ENCODE results near the gene TTC39C. TPM values are rescaled to one million over a fixed set of nuclear protein-coding genes. Genes with fewer than 3 reads are reported as not detected.

TTC39C gene
- total RNA-seq, 3 donors from 2014 or later, result 49.8 to 59.0 (median 53.0) TPM

DNA sequence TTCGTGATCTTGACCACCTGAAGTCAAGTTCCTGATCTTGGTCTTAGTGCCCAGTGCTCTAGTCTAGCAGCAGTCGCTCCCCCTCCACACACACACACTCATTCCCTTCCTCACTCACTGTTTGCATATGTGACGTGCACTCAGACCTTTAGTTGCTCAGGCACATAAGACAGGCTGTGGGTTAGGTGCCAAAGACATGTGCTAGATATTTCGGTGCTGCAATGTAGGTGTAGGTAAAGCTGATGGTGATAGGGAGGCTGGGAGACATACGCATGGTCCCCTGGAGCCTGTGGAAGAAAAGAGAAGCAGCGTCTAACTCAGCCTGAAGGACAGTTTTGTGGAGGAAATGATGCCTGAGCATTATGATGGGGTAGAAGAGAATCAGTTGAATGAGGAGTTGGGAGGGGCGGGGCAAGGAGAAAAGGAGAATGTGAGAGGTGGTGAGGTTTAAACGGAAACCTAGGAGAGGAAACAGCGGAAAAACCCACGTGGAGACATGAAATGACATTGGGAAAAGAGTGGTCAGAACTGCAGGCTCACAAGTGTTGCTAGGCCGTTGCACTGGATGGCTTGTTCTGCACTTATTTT is 3.8 kb downstream of the TTC39C start:
- H3K36me3 ChIP-seq, result no peaks in the 10 kb centered on the region
- H3K27me3 ChIP-seq, result no peaks in the 10 kb centered on the region
- no peak for DNase-seq (ENCODE audit: low spot score in 2 of 2)
- TF ChIP-seq POLR2A (IDR thresholded peaks at IDR 0.05) (no peak), POLR2AphosphoS5 (IDR thresholded peaks at IDR 0.05) (no peak)
- TF ChIP-seq, protein P1, sequence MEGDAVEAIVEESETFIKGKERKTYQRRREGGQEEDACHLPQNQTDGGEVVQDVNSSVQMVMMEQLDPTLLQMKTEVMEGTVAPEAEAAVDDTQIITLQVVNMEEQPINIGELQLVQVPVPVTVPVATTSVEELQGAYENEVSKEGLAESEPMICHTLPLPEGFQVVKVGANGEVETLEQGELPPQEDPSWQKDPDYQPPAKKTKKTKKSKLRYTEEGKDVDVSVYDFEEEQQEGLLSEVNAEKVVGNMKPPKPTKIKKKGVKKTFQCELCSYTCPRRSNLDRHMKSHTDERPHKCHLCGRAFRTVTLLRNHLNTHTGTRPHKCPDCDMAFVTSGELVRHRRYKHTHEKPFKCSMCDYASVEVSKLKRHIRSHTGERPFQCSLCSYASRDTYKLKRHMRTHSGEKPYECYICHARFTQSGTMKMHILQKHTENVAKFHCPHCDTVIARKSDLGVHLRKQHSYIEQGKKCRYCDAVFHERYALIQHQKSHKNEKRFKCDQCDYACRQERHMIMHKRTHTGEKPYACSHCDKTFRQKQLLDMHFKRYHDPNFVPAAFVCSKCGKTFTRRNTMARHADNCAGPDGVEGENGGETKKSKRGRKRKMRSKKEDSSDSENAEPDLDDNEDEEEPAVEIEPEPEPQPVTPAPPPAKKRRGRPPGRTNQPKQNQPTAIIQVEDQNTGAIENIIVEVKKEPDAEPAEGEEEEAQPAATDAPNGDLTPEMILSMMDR (IDR thresholded peaks at IDR 0.05), result no peak
- H3K4me3 ChIP-seq, result no peak overlapping the region
- intact Hi-C loops (cut with DNase I; ENCODE audit: low total_unique reads), result no loop called here
- H3K27ac ChIP-seq, result no peak overlapping the region
- H3K4me1 ChIP-seq, result peaks cover 0 to 17% of the 10 kb centered on the region in 2 donors
- no peaks in the 10 kb centered on the region for H3K9me3 ChIP-seq

DNA sequence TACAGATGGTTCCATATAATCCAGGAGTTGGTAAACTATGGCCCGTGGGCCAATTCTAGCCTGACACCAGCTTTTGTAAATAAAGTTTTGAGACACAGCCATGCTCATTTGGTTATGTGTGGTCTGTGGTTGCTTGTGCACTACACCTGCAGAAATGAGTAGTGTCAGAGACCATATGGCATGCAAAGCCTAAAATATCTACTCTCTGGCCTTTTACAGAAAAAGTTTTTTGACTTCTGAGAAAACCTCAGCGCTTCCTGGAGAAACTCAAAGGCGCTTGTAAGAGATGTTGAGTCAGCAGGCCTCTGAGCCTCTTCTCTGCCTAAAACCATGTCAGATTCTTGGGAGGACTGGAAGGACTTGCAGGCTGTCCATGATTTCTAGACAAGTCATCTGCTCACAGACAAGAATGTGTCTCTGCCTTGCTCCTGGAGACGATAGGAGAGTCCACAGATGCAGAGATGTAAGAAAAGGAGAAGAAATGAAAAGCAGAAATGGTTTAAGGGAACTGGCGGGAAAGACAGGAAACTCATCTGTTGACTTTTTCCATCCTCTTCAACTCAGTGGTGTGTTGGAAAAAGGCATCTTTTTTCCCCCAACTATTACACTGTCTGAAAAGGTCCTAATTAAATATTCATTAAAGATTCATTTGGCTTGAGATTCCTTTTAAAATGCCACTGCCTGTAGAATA is 5.2 kb downstream of the TTC39C start:
- intact Hi-C loops (cut with DNase I; ENCODE audit: low total_unique reads), result no loop called here
- Histone ChIP-seq H3K9me3 (no peaks in the 10 kb centered on the region), H3K4me1 (peaks cover 0 to 17% of the 10 kb centered on the region in 2 donors), H3K36me3 (no peaks in the 10 kb centered on the region), H3K27me3 (no peaks in the 10 kb centered on the region), H3K4me3 (no peak overlapping the region), H3K27ac (no peak overlapping the region)
- TF ChIP-seq POLR2AphosphoS5 (IDR thresholded peaks at IDR 0.05) (no peak), POLR2A (IDR thresholded peaks at IDR 0.05) (no peak)
- TF ChIP-seq, protein P1 (IDR thresholded peaks at IDR 0.05), result no peak
- no peak for DNase-seq (ENCODE audit: low spot score in 2 of 2)

DNA sequence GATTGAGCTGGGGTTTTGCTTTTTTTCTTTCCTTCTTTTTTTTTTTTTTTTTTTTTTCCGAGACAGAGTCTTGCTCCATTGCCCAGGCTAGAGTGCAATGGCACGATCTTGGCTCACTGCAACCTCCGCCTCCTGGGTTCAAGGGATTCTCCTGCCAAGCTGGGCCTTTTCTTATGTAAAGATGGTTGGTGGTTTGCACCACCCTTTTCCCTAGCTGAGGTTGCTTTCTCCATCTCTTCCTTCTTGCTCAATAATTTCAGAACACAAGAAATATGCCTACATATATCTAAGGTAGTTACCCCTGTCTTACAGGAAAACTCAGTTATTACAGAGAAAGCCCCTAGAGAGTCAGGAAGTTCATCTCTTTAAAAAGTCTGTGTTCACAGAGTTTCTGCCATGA is 7.0 kb downstream of the TTC39C start:
- H3K27me3 ChIP-seq, result no peaks in the 10 kb centered on the region
- H3K27ac ChIP-seq, result no peak overlapping the region
- TF ChIP-seq, protein P1 (IDR thresholded peaks at IDR 0.05), result no peak
- TF ChIP-seq POLR2AphosphoS5 (IDR thresholded peaks at IDR 0.05) (no peak), POLR2A (IDR thresholded peaks at IDR 0.05) (no peak)
- no peak for DNase-seq (ENCODE audit: low spot score in 2 of 2)
- H3K36me3 ChIP-seq, result no peaks in the 10 kb centered on the region
- H3K4me3 ChIP-seq, result no peak overlapping the region
- peaks cover 0 to 13% of the 10 kb centered on the region in 2 donors for H3K4me1 ChIP-seq
- H3K9me3 ChIP-seq, result no peaks in the 10 kb centered on the region
- intact Hi-C loops (cut with DNase I; ENCODE audit: low total_unique reads), result no loop called here

DNA sequence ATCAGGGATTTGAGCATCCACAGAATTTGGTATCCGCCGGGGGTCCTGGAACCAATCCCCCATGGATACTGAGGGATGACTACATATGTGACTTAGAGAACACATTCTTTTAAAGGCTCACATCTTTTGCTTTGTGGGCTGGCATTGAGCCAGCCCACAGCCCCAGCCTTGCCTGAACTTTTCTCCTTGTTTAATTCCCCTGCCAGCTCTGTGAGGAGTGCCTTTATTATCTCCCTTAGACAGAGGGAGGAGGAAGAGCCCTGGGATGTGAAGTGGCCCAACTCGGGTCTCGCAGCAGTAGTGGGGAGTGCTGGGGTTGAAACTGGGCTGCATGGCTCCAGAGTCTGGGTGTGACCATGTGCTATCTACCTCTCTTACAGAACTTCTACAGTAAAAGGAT is 7.6 kb downstream of the TTC39C start:
- H3K4me3 ChIP-seq, result no peak overlapping the region
- no peaks in the 10 kb centered on the region for H3K36me3 ChIP-seq
- H3K27me3 ChIP-seq, result no peaks in the 10 kb centered on the region
- intact Hi-C loops (cut with DNase I; ENCODE audit: low total_unique reads), result no loop called here
- H3K9me3 ChIP-seq, result no peaks in the 10 kb centered on the region
- H3K27ac ChIP-seq, result peak overlapping the region; percentile 35 to 38
- H3K4me1 ChIP-seq, result peaks cover 0 to 11% of the 10 kb centered on the region in 2 donors
- DNase-seq (ENCODE audit: low spot score in 2 of 2), result no peak
- TF ChIP-seq POLR2A (IDR thresholded peaks at IDR 0.05) (no peak), POLR2AphosphoS5 (IDR thresholded peaks at IDR 0.05) (no peak)
- TF ChIP-seq, protein P1 (IDR thresholded peaks at IDR 0.05), result no peak

DNA sequence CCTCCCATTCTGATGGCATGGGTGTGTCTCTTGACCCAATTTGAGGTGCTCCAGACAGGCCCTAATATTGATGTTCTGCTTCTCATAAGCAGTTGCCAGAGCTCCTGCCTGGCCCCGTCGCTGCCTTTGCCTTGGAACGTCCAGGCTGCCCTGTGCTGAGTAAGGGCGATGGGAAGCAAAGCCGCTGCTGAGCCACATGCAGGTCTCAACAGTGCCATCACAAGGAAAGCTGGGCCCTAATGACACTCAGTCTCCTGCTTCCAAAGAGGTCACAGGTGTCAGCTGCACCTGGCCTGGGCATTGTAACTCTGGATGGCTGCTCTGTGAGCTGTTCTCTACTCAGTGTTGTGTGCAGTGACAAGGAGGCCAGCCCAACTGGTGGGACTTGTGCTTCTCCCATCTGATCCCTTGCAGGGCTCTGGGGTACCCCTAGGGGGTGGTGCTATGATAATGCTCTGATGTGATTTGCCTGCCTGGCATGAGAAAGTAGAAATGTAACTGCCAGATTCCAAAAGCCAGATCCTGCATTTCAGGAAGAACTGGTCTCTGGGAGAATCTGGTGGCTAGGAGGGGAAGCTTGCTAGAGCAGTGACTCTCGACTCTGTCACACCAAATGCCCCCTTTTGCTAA is 8.7 kb downstream of the TTC39C start:
- no peak for DNase-seq (ENCODE audit: low spot score in 2 of 2)
- TF ChIP-seq POLR2A (IDR thresholded peaks at IDR 0.05), result no peak
- TF ChIP-seq, protein P1 (IDR thresholded peaks at IDR 0.05), result peak in 1 of 3 donors; percentile 12
- intact Hi-C loops (cut with DNase I; ENCODE audit: low total_unique reads), result no loop called here
- Histone ChIP-seq H3K27ac (peak overlapping the region in 1 of 2 donors; percentile 43), H3K36me3 (no peaks in the 10 kb centered on the region), H3K9me3 (no peaks in the 10 kb centered on the region), H3K4me3 (no peak overlapping the region), H3K4me1 (peaks cover 0 to 11% of the 10 kb centered on the region in 2 donors), H3K27me3 (no peaks in the 10 kb centered on the region)

Measured in breast epithelium (tissue), 4 donors.